OCI-LY7 (cell line): ENCODE data around the gene FAM221B.

Source experiments
- CTCF ChIP-seq: fragments of 200-600 bp; sonication (generic); conservative IDR thresholded peaks from 2 replicates; pipeline ENCODE4 v1.5.1; 2014; ENCODE audit warnings: mild to moderate bottlenecking, antibody characterized with exemption, low read length, moderate library complexity, mixed read lengths
- EZH2phosphoT487 ChIP-seq: fragments of 200-600 bp; sonication (generic); IDR thresholded peaks from 2 replicates; pipeline ENCODE4 v1.6.1; 2018; ENCODE audit warnings: low read depth, borderline replicate concordance, mild to moderate bottlenecking, mixed run types, antibody characterized with exemption, low read length, moderate library complexity, mixed read lengths

GRCh38 chr9:35813434-35814105 lies 15.0 kb downstream of the FAM221B start:
- TF ChIP-seq CTCF, result peak; percentile 73
- no peak for TF ChIP-seq EZH2phosphoT487
